Ovary (tissue), 3 donors: ENCODE data around the gene MATN4.

Experiments
- POLR2A ChIP-seq: fragments of 450-650 bp; IDR thresholded peaks from one replicate; pipeline ENCODE4 v1.6.1; 2017; ENCODE audit warnings: antibody characterized with exemption, mild to moderate bottlenecking, moderate library complexity
- TF ChIP-seq, protein P1 (sequence below), 3 donors: fragments of 450-650 bp in 2 of 3; fragments of 200-600 bp in 1 of 3; IDR thresholded peaks; one replicate each; pipeline versions ENCODE4 v1.5.1 to v1.8.0; 2016 to 2022; ENCODE audit warnings: antibody characterized with exemption in 3 of 3, mild to moderate bottlenecking in 1 of 3
- donor health status: DM: no; HTN: no; CAD: no.

GRCh38 chr20:45266977-45267376, 41.1 kb downstream of the MATN4 start:
- TF ChIP-seq, protein P1, sequence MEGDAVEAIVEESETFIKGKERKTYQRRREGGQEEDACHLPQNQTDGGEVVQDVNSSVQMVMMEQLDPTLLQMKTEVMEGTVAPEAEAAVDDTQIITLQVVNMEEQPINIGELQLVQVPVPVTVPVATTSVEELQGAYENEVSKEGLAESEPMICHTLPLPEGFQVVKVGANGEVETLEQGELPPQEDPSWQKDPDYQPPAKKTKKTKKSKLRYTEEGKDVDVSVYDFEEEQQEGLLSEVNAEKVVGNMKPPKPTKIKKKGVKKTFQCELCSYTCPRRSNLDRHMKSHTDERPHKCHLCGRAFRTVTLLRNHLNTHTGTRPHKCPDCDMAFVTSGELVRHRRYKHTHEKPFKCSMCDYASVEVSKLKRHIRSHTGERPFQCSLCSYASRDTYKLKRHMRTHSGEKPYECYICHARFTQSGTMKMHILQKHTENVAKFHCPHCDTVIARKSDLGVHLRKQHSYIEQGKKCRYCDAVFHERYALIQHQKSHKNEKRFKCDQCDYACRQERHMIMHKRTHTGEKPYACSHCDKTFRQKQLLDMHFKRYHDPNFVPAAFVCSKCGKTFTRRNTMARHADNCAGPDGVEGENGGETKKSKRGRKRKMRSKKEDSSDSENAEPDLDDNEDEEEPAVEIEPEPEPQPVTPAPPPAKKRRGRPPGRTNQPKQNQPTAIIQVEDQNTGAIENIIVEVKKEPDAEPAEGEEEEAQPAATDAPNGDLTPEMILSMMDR (IDR thresholded peaks at IDR 0.05): no peak
- TF ChIP-seq POLR2A: no peak
